ENCODE measurements around the gene RETREG2. TPM values are rescaled to one million over a fixed set of nuclear protein-coding genes. Genes with fewer than 3 reads are reported as not detected.

Gene RETREG2
- total and polyA plus RNA-seq, 2 donors from 2014 or later: 106 to 112 TPM

DNA sequence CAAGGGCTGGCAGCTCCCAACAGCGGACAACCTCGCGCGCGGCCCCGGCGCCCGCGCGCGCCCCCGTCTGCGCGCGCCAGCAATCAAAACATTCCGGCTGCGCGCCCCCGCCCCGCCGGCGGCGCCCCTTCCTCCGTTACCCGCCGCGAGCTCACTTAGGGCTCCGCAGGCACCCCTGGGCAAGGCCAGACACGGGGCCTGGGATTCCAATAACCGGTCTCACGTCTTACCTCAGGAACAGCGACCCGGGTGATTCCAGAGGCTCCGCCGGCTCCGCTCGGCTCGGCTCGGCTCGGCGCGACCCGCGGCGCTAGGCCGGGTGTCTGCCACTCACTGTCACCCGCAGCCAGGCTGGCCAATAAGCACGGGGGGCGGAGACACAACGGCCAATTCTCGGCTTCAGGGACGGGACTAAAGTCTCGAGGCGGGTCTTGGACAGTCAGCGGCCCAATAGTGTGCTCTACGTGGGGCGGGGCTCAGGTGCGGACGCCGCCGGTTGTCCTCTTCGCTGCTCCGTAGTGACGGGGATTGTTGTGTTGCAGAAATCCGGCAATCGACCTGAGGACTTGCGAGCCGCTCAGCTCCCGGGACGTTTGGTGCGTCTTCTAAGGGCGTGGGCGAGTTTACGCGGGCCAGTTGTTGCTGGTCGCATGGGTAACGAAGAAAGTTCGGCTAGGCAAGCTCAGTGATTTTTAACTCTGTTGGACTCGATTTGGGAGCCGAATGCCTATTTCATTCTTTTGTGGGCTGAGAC is 51.4 kb downstream of the RETREG2 start, which contains the start of the genes ANKZF1 and ATG9A:
TSS of gene ANKZF1 (plus strand) at position 502 of the 754 bp plus-strand sequence. CDS start 452 bp downstream, outside the sequence.
TSS of gene ATG9A (minus strand) at position 332 of the 754 bp plus-strand sequence. CDS start 1,612 bp downstream, outside the sequence.
- Histone ChIP-seq H3K4me3 (ENCODE audit: low read length in 3 of 3) (peak within 1 kb of the TSS; percentile 97 to 98 (median 97)), H3K27me3 (ENCODE audit: control insufficient read depth, insufficient read depth, low read length) (no peaks in the 10 kb centered on the region), H3K36me3 (ENCODE audit: control insufficient read depth in 2 of 3, insufficient read depth in 3 of 3, low read length in 3 of 3) (peaks cover 17 to 46% (median 26%) of the 10 kb centered on the region in 3 donors), H3K4me1 (ENCODE audit: control insufficient read depth in 2 of 3, insufficient read depth in 2 of 3, low read depth in 1 of 3, low read length in 3 of 3) (peaks cover 0 to 17% (median 11%) of the 10 kb centered on the region in 3 donors), H3K27ac (ENCODE audit: low read depth in 2 of 2, low read length in 2 of 2) (peak within 1 kb of the TSS; percentile 91 to 96), H3K9me3 (ENCODE audit: control insufficient read depth in 2 of 3, insufficient read depth in 1 of 3, low read length in 3 of 3) (no peaks in the 10 kb centered on the region), H3K9ac (ENCODE audit: low read length in 3 of 3) (peak within 1 kb of the TSS; percentile 95 to 100 (median 99))
- TF ChIP-seq, protein P1, sequence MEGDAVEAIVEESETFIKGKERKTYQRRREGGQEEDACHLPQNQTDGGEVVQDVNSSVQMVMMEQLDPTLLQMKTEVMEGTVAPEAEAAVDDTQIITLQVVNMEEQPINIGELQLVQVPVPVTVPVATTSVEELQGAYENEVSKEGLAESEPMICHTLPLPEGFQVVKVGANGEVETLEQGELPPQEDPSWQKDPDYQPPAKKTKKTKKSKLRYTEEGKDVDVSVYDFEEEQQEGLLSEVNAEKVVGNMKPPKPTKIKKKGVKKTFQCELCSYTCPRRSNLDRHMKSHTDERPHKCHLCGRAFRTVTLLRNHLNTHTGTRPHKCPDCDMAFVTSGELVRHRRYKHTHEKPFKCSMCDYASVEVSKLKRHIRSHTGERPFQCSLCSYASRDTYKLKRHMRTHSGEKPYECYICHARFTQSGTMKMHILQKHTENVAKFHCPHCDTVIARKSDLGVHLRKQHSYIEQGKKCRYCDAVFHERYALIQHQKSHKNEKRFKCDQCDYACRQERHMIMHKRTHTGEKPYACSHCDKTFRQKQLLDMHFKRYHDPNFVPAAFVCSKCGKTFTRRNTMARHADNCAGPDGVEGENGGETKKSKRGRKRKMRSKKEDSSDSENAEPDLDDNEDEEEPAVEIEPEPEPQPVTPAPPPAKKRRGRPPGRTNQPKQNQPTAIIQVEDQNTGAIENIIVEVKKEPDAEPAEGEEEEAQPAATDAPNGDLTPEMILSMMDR (IDR thresholded peaks at IDR 0.05; ENCODE audit: borderline replicate concordance, extremely low read depth, insufficient read depth): peak; percentile 5
- DNase-seq (peak; percentile 99 to 100 (median 99)), FAIRE-seq (peak; percentile 89)
- intact Hi-C loops (cut with DNase I): no loop called here

DNA sequence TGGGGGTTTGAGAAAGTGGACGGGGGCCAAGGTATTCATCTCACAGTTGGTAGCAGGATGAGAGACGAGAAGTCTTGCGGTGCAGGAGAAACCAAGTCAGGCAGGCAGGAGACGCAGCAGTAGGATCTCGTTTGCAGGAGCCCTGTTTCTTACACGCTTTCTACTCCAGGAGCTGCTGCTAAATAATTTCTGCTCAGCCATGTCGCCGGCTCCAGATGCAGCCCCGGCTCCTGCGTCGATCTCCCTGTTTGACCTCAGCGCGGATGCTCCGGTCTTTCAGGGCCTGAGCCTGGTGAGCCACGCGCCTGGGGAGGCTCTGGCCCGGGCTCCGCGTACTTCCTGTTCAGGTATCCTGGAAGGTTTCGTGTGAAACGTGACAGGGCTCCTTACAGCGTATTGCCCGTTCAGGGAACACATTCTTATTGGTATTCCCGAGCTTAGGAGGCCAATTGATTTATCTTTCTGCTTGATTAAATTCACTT is 52.0 kb downstream of the RETREG2 start:
- Histone ChIP-seq H3K36me3 (ENCODE audit: control insufficient read depth in 2 of 3, insufficient read depth in 3 of 3, low read length in 3 of 3) (peaks cover 16 to 46% (median 25%) of the 10 kb centered on the region in 3 donors), H3K9ac (ENCODE audit: low read length in 3 of 3) (peak overlapping the region; percentile 71 to 95 (median 88)), H3K27ac (ENCODE audit: low read depth in 2 of 2, low read length in 2 of 2) (peak overlapping the region; percentile 84 to 91), H3K4me1 (ENCODE audit: control insufficient read depth in 2 of 3, insufficient read depth in 2 of 3, low read depth in 1 of 3, low read length in 3 of 3) (peaks cover 0 to 17% (median 11%) of the 10 kb centered on the region in 3 donors), H3K9me3 (ENCODE audit: control insufficient read depth in 2 of 3, insufficient read depth in 1 of 3, low read length in 3 of 3) (no peaks in the 10 kb centered on the region), H3K4me3 (ENCODE audit: low read length in 3 of 3) (peak overlapping the region; percentile 97 to 98 (median 97)), H3K27me3 (ENCODE audit: control insufficient read depth, insufficient read depth, low read length) (no peaks in the 10 kb centered on the region)
- intact Hi-C loops (cut with DNase I): no loop called here
- no peak for FAIRE-seq
- TF ChIP-seq, protein P1 (IDR thresholded peaks at IDR 0.05; ENCODE audit: borderline replicate concordance, extremely low read depth, insufficient read depth): no peak
- peak; percentile 54 to 86 (median 63) for DNase-seq

DNA sequence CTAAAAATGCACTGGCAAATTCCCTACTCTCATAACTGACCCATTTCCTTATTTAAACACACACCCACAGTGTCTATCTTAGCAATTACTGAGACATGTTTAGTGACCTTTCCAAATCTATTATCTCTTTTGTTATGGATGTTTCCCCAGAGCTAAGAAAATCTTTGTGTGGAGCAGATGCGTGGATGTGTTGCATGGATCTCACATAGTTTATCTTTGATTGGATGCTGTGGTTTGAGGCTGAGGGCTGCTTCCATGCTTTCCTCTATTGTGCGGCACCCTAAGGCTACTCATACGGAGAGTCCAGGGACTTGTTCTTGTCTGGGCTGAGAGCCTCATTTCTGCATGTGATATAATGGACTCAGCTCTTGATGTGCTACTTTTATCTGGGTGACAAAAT is 56.3 kb downstream of the RETREG2 start:
- DNase-seq: no peak
- no peaks in the 10 kb centered on the region for H3K9me3 ChIP-seq (ENCODE audit: control insufficient read depth in 2 of 3, insufficient read depth in 1 of 3, low read length in 3 of 3)
- peaks cover 0 to 8% (median 0%) of the 10 kb centered on the region in 3 donors for H3K4me1 ChIP-seq (ENCODE audit: control insufficient read depth in 2 of 3, insufficient read depth in 2 of 3, low read depth in 1 of 3, low read length in 3 of 3)
- no peaks in the 10 kb centered on the region for H3K27me3 ChIP-seq (ENCODE audit: control insufficient read depth, insufficient read depth, low read length)
- FAIRE-seq: no peak
- no peak overlapping the region for H3K4me3 ChIP-seq (ENCODE audit: low read length in 3 of 3)
- H3K36me3 ChIP-seq (ENCODE audit: control insufficient read depth in 2 of 3, insufficient read depth in 3 of 3, low read length in 3 of 3): peaks cover 13 to 65% (median 37%) of the 10 kb centered on the region in 3 donors
- no peak overlapping the region for H3K9ac ChIP-seq (ENCODE audit: low read length in 3 of 3)
- no peak overlapping the region for H3K27ac ChIP-seq (ENCODE audit: low read depth in 2 of 2, low read length in 2 of 2)
- TF ChIP-seq, protein P1 (IDR thresholded peaks at IDR 0.05; ENCODE audit: borderline replicate concordance, extremely low read depth, insufficient read depth): no peak
- intact Hi-C loops (cut with DNase I): no loop called here

Other genes with a start within 250 kb of the RETREG2 start
- gene CDK5R2, start 218.6 kb upstream of the RETREG2 start, total RNA-seq: not detected
- not detected for gene CDK5R2, start 218.6 kb upstream of the RETREG2 start, polyA plus RNA-seq (ENCODE audit: insufficient read depth, low read depth, low replicate concordance)
- not detected for gene FEV, start 193.1 kb upstream of the RETREG2 start, total RNA-seq
- not detected for gene FEV, start 193.1 kb upstream of the RETREG2 start, polyA plus RNA-seq (ENCODE audit: insufficient read depth, low read depth, low replicate concordance)
- not detected for gene CRYBA2, start 184.9 kb upstream of the RETREG2 start, total RNA-seq
- gene CRYBA2, start 184.9 kb upstream of the RETREG2 start, polyA plus RNA-seq (ENCODE audit: insufficient read depth, low read depth, low replicate concordance): not detected
- gene CFAP65, start 136.8 kb upstream of the RETREG2 start, total RNA-seq: 2.0 TPM
- 0.73 TPM for gene CFAP65, start 136.8 kb upstream of the RETREG2 start, polyA plus RNA-seq (ENCODE audit: insufficient read depth, low read depth, low replicate concordance)
- gene IHH, start 117.4 kb upstream of the RETREG2 start, total RNA-seq: 0.88 TPM
- 3.1 TPM for gene IHH, start 117.4 kb upstream of the RETREG2 start, polyA plus RNA-seq (ENCODE audit: insufficient read depth, low read depth, low replicate concordance)
- gene NHEJ1, start 17.5 kb upstream of the RETREG2 start, total RNA-seq: 17.5 TPM
- 17.7 TPM for gene NHEJ1, start 17.5 kb upstream of the RETREG2 start, polyA plus RNA-seq (ENCODE audit: insufficient read depth, low read depth, low replicate concordance)
- 2.8 TPM for gene SLC23A3, start 8.2 kb upstream of the RETREG2 start, total RNA-seq
- gene SLC23A3, start 8.2 kb upstream of the RETREG2 start, polyA plus RNA-seq (ENCODE audit: insufficient read depth, low read depth, low replicate concordance): 10.9 TPM
- gene CNPPD1, start 1.4 kb upstream of the RETREG2 start, total RNA-seq: 97.5 TPM
- gene CNPPD1, start 1.4 kb upstream of the RETREG2 start, polyA plus RNA-seq (ENCODE audit: insufficient read depth, low read depth, low replicate concordance): 131 TPM
- 44.8 TPM for gene ZFAND2B, start 28.5 kb downstream of the RETREG2 start, total RNA-seq
- gene ZFAND2B, start 28.5 kb downstream of the RETREG2 start, polyA plus RNA-seq (ENCODE audit: insufficient read depth, low read depth, low replicate concordance): 72.6 TPM
- 17.8 TPM for gene ABCB6, start 40.7 kb downstream of the RETREG2 start, total RNA-seq
- gene ABCB6, start 40.7 kb downstream of the RETREG2 start, polyA plus RNA-seq (ENCODE audit: insufficient read depth, low read depth, low replicate concordance): 53.6 TPM
- gene ATG9A, start 51.4 kb downstream of the RETREG2 start, total RNA-seq: 41.5 TPM
- gene ATG9A, start 51.4 kb downstream of the RETREG2 start, polyA plus RNA-seq (ENCODE audit: insufficient read depth, low read depth, low replicate concordance): 24.0 TPM
- gene ANKZF1, start 51.5 kb downstream of the RETREG2 start, total RNA-seq: 48.9 TPM
- gene ANKZF1, start 51.5 kb downstream of the RETREG2 start, polyA plus RNA-seq (ENCODE audit: insufficient read depth, low read depth, low replicate concordance): 26.6 TPM
- 20.6 TPM for gene GLB1L, start 67.2 kb downstream of the RETREG2 start, total RNA-seq
- gene GLB1L, start 67.2 kb downstream of the RETREG2 start, polyA plus RNA-seq (ENCODE audit: insufficient read depth, low read depth, low replicate concordance): 19.7 TPM
- 29.9 TPM for gene STK16, start 67.2 kb downstream of the RETREG2 start, total RNA-seq
- gene STK16, start 67.2 kb downstream of the RETREG2 start, polyA plus RNA-seq (ENCODE audit: insufficient read depth, low read depth, low replicate concordance): 53.8 TPM
- gene TUBA4B, start 75.0 kb downstream of the RETREG2 start, total RNA-seq: 0.98 TPM
- 15.4 TPM for gene TUBA4B, start 75.0 kb downstream of the RETREG2 start, polyA plus RNA-seq (ENCODE audit: insufficient read depth, low read depth, low replicate concordance)
- gene TUBA4A, start 75.6 kb downstream of the RETREG2 start, total RNA-seq: 49.4 TPM
- gene TUBA4A, start 75.6 kb downstream of the RETREG2 start, polyA plus RNA-seq (ENCODE audit: insufficient read depth, low read depth, low replicate concordance): 156 TPM
- 94.3 TPM for gene DNAJB2, start 101.1 kb downstream of the RETREG2 start, total RNA-seq
- 128 TPM for gene DNAJB2, start 101.1 kb downstream of the RETREG2 start, polyA plus RNA-seq (ENCODE audit: insufficient read depth, low read depth, low replicate concordance)
- gene PTPRN, start 131.1 kb downstream of the RETREG2 start, total RNA-seq: not detected
- gene PTPRN, start 131.1 kb downstream of the RETREG2 start, polyA plus RNA-seq (ENCODE audit: insufficient read depth, low read depth, low replicate concordance): not detected
- not detected for gene RESP18, start 154.5 kb downstream of the RETREG2 start, total RNA-seq
- not detected for gene RESP18, start 154.5 kb downstream of the RETREG2 start, polyA plus RNA-seq (ENCODE audit: insufficient read depth, low read depth, low replicate concordance)
- 53.3 TPM for gene DNPEP, start 209.6 kb downstream of the RETREG2 start, total RNA-seq
- gene DNPEP, start 209.6 kb downstream of the RETREG2 start, polyA plus RNA-seq (ENCODE audit: insufficient read depth, low read depth, low replicate concordance): 71.0 TPM
- gene DES, start 240.1 kb downstream of the RETREG2 start, total RNA-seq: 74.2 TPM
- gene DES, start 240.1 kb downstream of the RETREG2 start, polyA plus RNA-seq (ENCODE audit: insufficient read depth, low read depth, low replicate concordance): 30.0 TPM

Measured in kidney (tissue), 14 donors.